PC-9 (cell line): ENCODE results near the gene RIMS4. TPM values are rescaled to one million over a fixed set of nuclear protein-coding genes. Genes with fewer than 3 reads are reported as not detected.

Experiments
- BruUV-seq: library from RNA; stranded (reverse); fragments of 400-500 nt; replicated peaks from 2 replicates; lab custom pipeline; 2021; lab: Mats Ljungman, UMichigan
- CTCF ChIA-PET: fragments of 300-600 bp; sonication (Branson Sonifier 250); formaldehyde crosslinking; loops from one replicate; lab custom pipeline; 2022; ENCODE audit warnings: antibody characterized with exemption; lab: Charles Lee
- POLR2A ChIA-PET: fragments of 300-600 bp; sonication (Branson Sonifier 250); formaldehyde crosslinking; loops from one replicate; lab custom pipeline; 2022; ENCODE audit warnings: antibody characterized with exemption; ENCODE audit not compliant: unreplicated experiment; lab: Charles Lee
- DNase-seq, 2 experiments: peaks; one replicate each; pipeline versions ENCODE4 v3.0.0 to v3.0.0-alpha.2; 2015 to 2022; ENCODE audit warnings: mixed read lengths in 1 of 2
- H2AFZ ChIP-seq: fragments of 200-600 bp; sonication (generic); 2 replicates; pipeline ENCODE4 v1.8.1; 2017; ENCODE audit warnings: antibody characterized with exemption
- H3F3A ChIP-seq: fragments of 200-600 bp; sonication (generic); 2 replicates; pipeline ENCODE4 v1.8.1; 2017; ENCODE audit warnings: antibody characterized with exemption, mild to moderate bottlenecking, low read depth; ENCODE audit not compliant: insufficient read depth
- H3K27ac ChIP-seq: fragments of 200-600 bp; sonication (generic); 2 replicates; pipeline ENCODE4 v1.6.1; 2016; ENCODE audit warnings: mixed run types
- H3K27me3 ChIP-seq: fragments of 200-600 bp; sonication (generic); 2 replicates; pipeline ENCODE4 v1.6.1; 2016; ENCODE audit warnings: low read depth, mixed run types; ENCODE audit not compliant: insufficient read depth
- H3K36me3 ChIP-seq: fragments of 200-600 bp; sonication (generic); 2 replicates; pipeline ENCODE4 v1.6.1; 2016; ENCODE audit warnings: low read depth, mixed run types
- H3K4me1 ChIP-seq: fragments of 200-600 bp; sonication (generic); replicated peaks from 2 replicates; pipeline ENCODE4 v1.6.1; 2016; ENCODE audit warnings: mixed run types; ENCODE audit not compliant: insufficient read depth
- H3K4me2 ChIP-seq: fragments of 200-600 bp; sonication (generic); 2 replicates; pipeline ENCODE4 v1.6.1; 2017; ENCODE audit warnings: mixed run types
- H3K4me3 ChIP-seq: fragments of 200-600 bp; sonication (generic); 2 replicates; pipeline ENCODE4 v1.6.1; 2016; ENCODE audit warnings: mixed run types
- H3K79me2 ChIP-seq: fragments of 200-600 bp; sonication (generic); 2 replicates; pipeline ENCODE4 v1.6.1; 2017; ENCODE audit warnings: low read depth, mixed run types
- H3K9me2 ChIP-seq: fragments of 200-600 bp; sonication (generic); 2 replicates; pipeline ENCODE4 v1.8.1; 2017; ENCODE audit warnings: mild to moderate bottlenecking; ENCODE audit not compliant: insufficient read depth
- H3K9me3 ChIP-seq: fragments of 200-600 bp; sonication (generic); 2 replicates; pipeline ENCODE4 v1.8.1; 2016; ENCODE audit warnings: low read depth; ENCODE audit not compliant: insufficient read depth
- H4K20me1 ChIP-seq: fragments of 200-600 bp; sonication (generic); 2 replicates; pipeline ENCODE4 v1.8.1; 2017; ENCODE audit not compliant: insufficient read depth
- EZH2 ChIP-seq: fragments of 200-600 bp; sonication (generic); IDR thresholded peaks from 2 replicates; pipeline ENCODE4 v1.8.0; 2017; ENCODE audit warnings: antibody characterized with exemption, low read depth
- intact Hi-C: fragments of 100-400 bp; cut with micrococcal nuclease; formaldehyde crosslinking; loops from one replicate; pipeline ENCODE4 v1.10.0; 2022; ENCODE audit not compliant: unreplicated experiment
- total RNA-seq: library from RNA; stranded (reverse); gene quantifications from 2 replicates; pipeline ENCODE4 v1.2.3, GENCODE V29; 2021
- TF ChIP-seq, protein P1 (sequence below): fragments of 200-600 bp; sonication (generic); conservative IDR thresholded peaks from 2 replicates; pipeline ENCODE4 v1.6.1; 2017; ENCODE audit warnings: mixed run types, antibody characterized with exemption, mild to moderate bottlenecking, moderate library complexity

The RIMS4 gene
- total RNA-seq, 1 experiment from 2014 or later = 0.13 TPM

DNA sequence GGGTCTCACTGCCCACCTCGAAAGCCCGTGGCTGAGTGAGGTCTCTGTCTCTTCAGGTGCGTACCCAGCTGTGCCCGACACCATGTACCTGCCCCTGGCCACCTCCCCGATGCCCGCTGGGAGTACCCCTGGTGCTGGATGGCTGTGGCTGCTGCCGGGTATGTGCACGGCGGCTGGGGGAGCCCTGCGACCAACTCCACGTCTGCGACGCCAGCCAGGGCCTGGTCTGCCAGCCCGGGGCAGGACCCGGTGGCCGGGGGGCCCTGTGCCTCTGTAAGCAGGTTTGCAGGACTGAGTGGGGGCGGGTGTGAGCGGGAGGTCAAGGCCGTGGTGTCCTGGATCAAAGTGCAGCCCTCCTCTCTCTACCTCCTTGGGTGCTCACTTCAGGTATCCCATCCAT lies 90.5 kb downstream of the RIMS4 start:
- Histone ChIP-seq H3K4me2 (no peak overlapping the region), H3K36me3 (no peaks in the 10 kb centered on the region), H2AFZ (no peak overlapping the region), H3K9me2 (no peaks in the 10 kb centered on the region), H3F3A (peaks cover 29% of the 10 kb centered on the region), H3K9me3 (no peaks in the 10 kb centered on the region), H3K27ac (0 out of 2 replicates have a peak overlapping the region, but pooled peaks have one; percentile 40), H3K4me3 (no peak overlapping the region), H3K79me2 (no peaks in the 10 kb centered on the region), H3K27me3 (no peaks in the 10 kb centered on the region), H3K4me1 (peaks cover 28% of the 10 kb centered on the region), H4K20me1 (no peaks in the 10 kb centered on the region)
- TF ChIP-seq, protein P1, sequence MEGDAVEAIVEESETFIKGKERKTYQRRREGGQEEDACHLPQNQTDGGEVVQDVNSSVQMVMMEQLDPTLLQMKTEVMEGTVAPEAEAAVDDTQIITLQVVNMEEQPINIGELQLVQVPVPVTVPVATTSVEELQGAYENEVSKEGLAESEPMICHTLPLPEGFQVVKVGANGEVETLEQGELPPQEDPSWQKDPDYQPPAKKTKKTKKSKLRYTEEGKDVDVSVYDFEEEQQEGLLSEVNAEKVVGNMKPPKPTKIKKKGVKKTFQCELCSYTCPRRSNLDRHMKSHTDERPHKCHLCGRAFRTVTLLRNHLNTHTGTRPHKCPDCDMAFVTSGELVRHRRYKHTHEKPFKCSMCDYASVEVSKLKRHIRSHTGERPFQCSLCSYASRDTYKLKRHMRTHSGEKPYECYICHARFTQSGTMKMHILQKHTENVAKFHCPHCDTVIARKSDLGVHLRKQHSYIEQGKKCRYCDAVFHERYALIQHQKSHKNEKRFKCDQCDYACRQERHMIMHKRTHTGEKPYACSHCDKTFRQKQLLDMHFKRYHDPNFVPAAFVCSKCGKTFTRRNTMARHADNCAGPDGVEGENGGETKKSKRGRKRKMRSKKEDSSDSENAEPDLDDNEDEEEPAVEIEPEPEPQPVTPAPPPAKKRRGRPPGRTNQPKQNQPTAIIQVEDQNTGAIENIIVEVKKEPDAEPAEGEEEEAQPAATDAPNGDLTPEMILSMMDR = no peak
- no peak for TF ChIP-seq EZH2
- DNase-seq = no peak
- ChIA-PET CTCF (no interaction called here), POLR2A (no interaction called here)
- no TSS peak for BruUV-seq
- intact Hi-C loops = no loop called here

DNA sequence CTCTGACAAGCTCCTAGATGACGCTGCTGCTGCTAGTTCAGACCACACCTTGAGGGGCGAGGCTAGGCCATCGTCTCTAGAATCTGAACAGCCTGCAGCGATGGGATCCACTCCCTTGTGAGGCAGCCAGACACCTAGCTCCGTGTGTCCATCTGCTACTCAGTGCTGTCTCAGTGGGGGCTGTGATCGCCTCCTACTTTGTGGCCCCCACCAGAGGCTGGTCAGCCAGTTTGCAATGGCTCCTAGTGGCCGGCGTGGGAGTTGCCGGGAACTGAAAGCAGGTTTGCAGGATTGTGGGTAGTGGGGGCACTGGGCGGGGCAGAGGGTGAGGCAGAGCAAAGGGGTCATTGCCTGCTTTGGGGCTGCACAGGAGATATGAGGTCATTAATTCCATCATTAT lies 92.4 kb downstream of the RIMS4 start:
- Histone ChIP-seq H3K4me1 (peaks cover 39% of the 10 kb centered on the region), H4K20me1 (no peaks in the 10 kb centered on the region), H3K4me2 (no peak overlapping the region), H3K9me3 (no peaks in the 10 kb centered on the region), H3K27ac (no peak overlapping the region), H3K4me3 (no peak overlapping the region), H3K9me2 (no peaks in the 10 kb centered on the region), H3K36me3 (no peaks in the 10 kb centered on the region), H2AFZ (no peak overlapping the region), H3F3A (peaks cover 32% of the 10 kb centered on the region), H3K79me2 (no peaks in the 10 kb centered on the region), H3K27me3 (no peaks in the 10 kb centered on the region)
- DNase-seq = no peak
- BruUV-seq = no TSS peak
- intact Hi-C loops = no loop called here
- POLR2A ChIA-PET = no interaction called here
- TF ChIP-seq EZH2 = no peak
- CTCF ChIA-PET = no interaction called here

DNA sequence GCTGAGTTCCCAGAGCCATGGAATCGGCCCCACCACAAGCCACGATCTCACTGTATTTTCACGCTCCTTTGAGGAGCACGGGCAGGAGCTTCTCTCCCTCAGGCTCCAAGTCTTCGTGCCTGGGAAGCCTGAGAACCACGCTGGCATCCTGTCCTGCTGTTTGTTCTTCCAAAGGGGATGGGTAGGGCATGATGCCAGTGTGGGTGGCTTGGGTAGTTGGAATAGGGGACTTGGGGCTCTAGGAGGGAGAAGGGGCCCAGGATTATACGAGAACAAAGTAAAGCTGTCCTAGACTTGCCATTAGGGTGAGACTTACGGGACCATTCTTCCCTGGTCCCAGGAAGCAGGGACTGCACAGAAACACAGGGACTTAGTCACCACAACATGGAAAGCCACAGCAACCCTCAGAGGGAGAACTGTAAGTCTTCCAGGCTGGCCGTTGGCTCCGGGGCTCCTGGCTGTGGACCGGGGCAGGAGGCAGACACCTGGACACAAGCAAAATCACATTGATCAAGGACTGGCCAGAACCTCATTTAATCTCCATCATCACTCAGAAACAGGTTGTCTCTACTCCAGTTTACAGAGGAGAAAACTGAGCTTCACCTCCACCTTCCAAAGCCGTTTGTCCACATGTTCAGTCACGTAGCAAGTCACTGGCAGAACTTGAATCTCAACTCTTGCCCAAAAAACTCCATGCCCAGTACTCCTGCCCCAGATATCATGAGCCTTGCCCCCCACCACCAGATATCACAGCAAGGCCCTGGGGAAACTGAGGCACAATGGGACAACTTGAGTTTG lies 93.8 kb downstream of the RIMS4 start:
- no peaks in the 10 kb centered on the region for H3K36me3 ChIP-seq
- H3K27me3 ChIP-seq = no peaks in the 10 kb centered on the region
- H3K4me1 ChIP-seq = peaks cover 34% of the 10 kb centered on the region
- TF ChIP-seq, protein P1 = no peak
- no peak for TF ChIP-seq EZH2
- H3K9me3 ChIP-seq = no peaks in the 10 kb centered on the region
- intact Hi-C loops = no loop called here
- no peaks in the 10 kb centered on the region for H3K9me2 ChIP-seq
- no TSS peak for BruUV-seq
- H2AFZ ChIP-seq = no peak overlapping the region
- no peaks in the 10 kb centered on the region for H3K79me2 ChIP-seq
- CTCF ChIA-PET = interaction anchor here (2.1 kb wide), 1 partner anchor 16 kb away, joined by 11 read pairs; no protein-coding TSS in a partner anchor
- H4K20me1 ChIP-seq = no peaks in the 10 kb centered on the region
- H3K4me3 ChIP-seq = no peak overlapping the region
- H3K27ac ChIP-seq = no peak overlapping the region
- no peak overlapping the region for H3K4me2 ChIP-seq
- DNase-seq = no peak
- POLR2A ChIA-PET = interaction anchor here (1.0 kb wide), 1 partner anchor 11 kb away, joined by 4 read pairs; no protein-coding TSS in a partner anchor
- peaks cover 23% of the 10 kb centered on the region for H3F3A ChIP-seq
